Renal pelvis (tissue), 4 donors: ENCODE results near the gene EZR. TPM values are rescaled to one million over a fixed set of nuclear protein-coding genes. Genes with fewer than 3 reads are reported as not detected.

ENCODE experiments used
- DNase-seq: peaks from one replicate; pipeline ENCODE4 v3.0.0-alpha.2; 2013
- polyA plus RNA-seq, 3 donors: library from polyadenylated mRNA; unstranded; fragments of 120-200 nt; gene quantifications; one replicate each; pipeline ENCODE4 v1.2.1, GENCODE V29; 2013; ENCODE audit not compliant: insufficient read length in 3 of 3

Gene EZR
- polyA plus RNA-seq, 3 donors, result 256 to 292 (median 274) TPM

GRCh38 chr6:158780988-158781691 lies 38.0 kb downstream of the EZR start:
- no peak for DNase-seq

- no peak for DNase-seq
Observed at GRCh38 chr6:158780246-158780884, 38.8 kb downstream of the EZR start.

- DNase-seq, result no peak
Observed at GRCh38 chr6:158778005-158778527, 41.1 kb downstream of the EZR start.

- DNase-seq, result no peak
Observed at GRCh38 chr6:158777510-158777909, 41.7 kb downstream of the EZR start.

- no peak for DNase-seq
Observed at GRCh38 chr6:158776737-158777136, 42.4 kb downstream of the EZR start.

- DNase-seq, result no peak
Observed at GRCh38 chr6:158775832-158776231, 43.3 kb downstream of the EZR start.

GRCh38 chr6:158774717-158775449 lies 44.3 kb downstream of the EZR start:
- no peak for DNase-seq

GRCh38 chr6:158773581-158774449 lies 45.4 kb downstream of the EZR start:
- no peak for DNase-seq

- DNase-seq, result no peak
Observed at GRCh38 chr6:158772851-158773371, 46.3 kb downstream of the EZR start.

GRCh38 chr6:158772172-158772571 lies 47.0 kb downstream of the EZR start:
- DNase-seq, result no peak

GRCh38 chr6:158771399-158772152 lies 47.6 kb downstream of the EZR start:
- no peak for DNase-seq

- DNase-seq, result no peak
Observed at GRCh38 chr6:158770533-158771330, 48.4 kb downstream of the EZR start.

GRCh38 chr6:158769771-158770432 lies 49.3 kb downstream of the EZR start:
- no peak for DNase-seq

GRCh38 chr6:158769234-158769770 lies 49.9 kb downstream of the EZR start:
- no peak for DNase-seq

GRCh38 chr6:158768436-158768835 lies 50.7 kb downstream of the EZR start:
- no peak for DNase-seq

- no peak for DNase-seq
Observed at GRCh38 chr6:158767709-158768108, 51.5 kb downstream of the EZR start.

GRCh38 chr6:158766621-158767455 lies 52.3 kb downstream of the EZR start:
- DNase-seq, result no peak

GRCh38 chr6:158765499-158766068 lies 53.6 kb downstream of the EZR start:
- no peak for DNase-seq
